ENCODE results near the gene C1orf35. TPM values are rescaled to one million over a fixed set of nuclear protein-coding genes. Genes with fewer than 3 reads are reported as not detected.

Gene C1orf35
- total and polyA plus RNA-seq, 9 of the 15 experiments (the other 6 are each of a cell fraction or from before 2014, with no cell fraction given) = 3.2 to 48.7 (median 12.5) TPM

GRCh38 chr1:228145463-228146416, 42.6 kb upstream of the C1orf35 start (continued):
- TF ChIP-seq CBX8 (IDR thresholded peaks at IDR 0.05; ENCODE audit: borderline replicate concordance, extremely low read depth, low read depth, low read length, poor library complexity, severe bottlenecking) = no peak
- TF ChIP-seq ZNF217 (CRISPR knock-in tag; IDR thresholded peaks at IDR 0.05) = no peak
- no peak for TF ChIP-seq ZNF24 (IDR thresholded peaks at IDR 0.05)
- TF ChIP-seq ZKSCAN3 (CRISPR knock-in tag; IDR thresholded peaks at IDR 0.05) = no peak
- TF ChIP-seq ZFP1 (CRISPR knock-in tag; IDR thresholded peaks at IDR 0.05) = no peak
- no peak for TF ChIP-seq HINFP (tag; conservative IDR thresholded peaks at IDR 0.05; ENCODE audit: low read depth)
- TF ChIP-seq HNRNPUL1 (IDR thresholded peaks at IDR 0.05; ENCODE audit: low read length) = no peak
- TF ChIP-seq CHCHD3 (CRISPR knock-in tag; IDR thresholded peaks at IDR 0.05) = no peak
- TF ChIP-seq ZC3H8 (IDR thresholded peaks at IDR 0.05) = no peak
- no peak for TF ChIP-seq ZNF197 (CRISPR knock-in tag; IDR thresholded peaks at IDR 0.05; ENCODE audit: low read depth)
- no peak for TF ChIP-seq CREBBP (IDR thresholded peaks at IDR 0.05; ENCODE audit: low read depth, low read length)
- TF ChIP-seq TCF7L2 (IDR thresholded peaks at IDR 0.05; ENCODE audit: low read depth, low read length) = no peak
- TF ChIP-seq TFE3 (CRISPR knock-in tag; IDR thresholded peaks at IDR 0.05) = no peak
- no peak for TF ChIP-seq ZNF280A (IDR thresholded peaks at IDR 0.05; ENCODE audit: low read depth, partially characterized antibody)
- TF ChIP-seq XRCC4 (IDR thresholded peaks at IDR 0.05; ENCODE audit: extremely low read depth, insufficient read depth, insufficient read length) = no peak
- no peak for TF ChIP-seq DDX20 (tag; IDR thresholded peaks at IDR 0.05; ENCODE audit: low read depth)
- TF ChIP-seq ZNF76 (CRISPR knock-in tag; IDR thresholded peaks at IDR 0.05; ENCODE audit: borderline replicate concordance) = no peak
- no peak for TF ChIP-seq ID3 (CRISPR knock-in tag; IDR thresholded peaks at IDR 0.05)
- TF ChIP-seq ID3 (tag; IDR thresholded peaks at IDR 0.05) = 0 out of 2 replicates have a peak, but pooled peaks have one; percentile 63
- TF ChIP-seq SRSF3 (IDR thresholded peaks at IDR 0.05; ENCODE audit: insufficient read depth, low read length) = no peak
- no peak for TF ChIP-seq ILK (tag; IDR thresholded peaks at IDR 0.05; ENCODE audit: borderline replicate concordance, low read depth)
- no peak for TF ChIP-seq U2AF1 (optimal IDR thresholded peaks at IDR 0.05; ENCODE audit: low read depth, low read length)
- no peak for TF ChIP-seq RFX5 (IDR thresholded peaks at IDR 0.05; ENCODE audit: low read depth, low read length)
